DND-41 (cell line): Measurements from ENCODE around the gene RANBP3L.

Experiments
- CTCF ChIP-seq: IDR thresholded peaks from 2 replicates; pipeline ENCODE4 v1.5.1; 2012; ENCODE audit warnings: borderline replicate concordance, low read length, moderate library complexity, mild to moderate bottlenecking; ENCODE audit not compliant: poor library complexity, severe bottlenecking; ENCODE audit errors: extremely low read depth
- EZH2 ChIP-seq: IDR thresholded peaks from 3 replicates; pipeline ENCODE4 v1.6.1; 2012; ENCODE audit warnings: borderline replicate concordance, low read depth, mild to moderate bottlenecking, moderate library complexity, low read length, inconsistent platforms; ENCODE audit not compliant: severe bottlenecking

- no peak for TF ChIP-seq CTCF
- TF ChIP-seq EZH2: no peak
Observed at GRCh38 chr5:36264202-36264760, 37.4 kb downstream of the RANBP3L start.
